HG03460 (cell line): ENCODE measurements around the gene ANKMY2.
"Not testable (repeated sequence)": the region's sequence is repeated elsewhere in the genome, so short reads cannot be mapped to it uniquely, and the experiment has no call there.

Experiments
- ATAC-seq: cut with Tn5 transposase; IDR thresholded peaks from one replicate; pipeline ENCODE4 v1.9.1; 2021; ENCODE audit not compliant: unreplicated experiment

Gene ANKMY2

DNA sequence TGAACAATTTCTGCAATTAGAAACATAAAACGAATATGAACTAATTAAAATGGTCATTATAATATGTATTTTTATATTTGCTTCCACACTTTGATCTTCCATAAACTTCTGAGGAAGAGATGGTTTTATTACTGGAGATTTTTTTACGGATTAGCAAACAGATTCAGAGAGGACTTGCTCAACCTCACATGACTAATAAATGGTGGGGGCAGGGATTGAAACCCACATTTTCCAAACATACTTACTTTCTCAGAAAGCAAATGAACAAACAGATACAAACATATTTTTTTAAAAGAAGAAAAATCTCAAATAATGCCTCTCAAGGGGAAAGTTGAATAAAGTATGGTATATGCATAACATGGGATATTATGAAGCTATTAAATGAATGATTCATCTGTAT lies 18.3 kb downstream of the ANKMY2 start:
- ATAC-seq = no peak

DNA sequence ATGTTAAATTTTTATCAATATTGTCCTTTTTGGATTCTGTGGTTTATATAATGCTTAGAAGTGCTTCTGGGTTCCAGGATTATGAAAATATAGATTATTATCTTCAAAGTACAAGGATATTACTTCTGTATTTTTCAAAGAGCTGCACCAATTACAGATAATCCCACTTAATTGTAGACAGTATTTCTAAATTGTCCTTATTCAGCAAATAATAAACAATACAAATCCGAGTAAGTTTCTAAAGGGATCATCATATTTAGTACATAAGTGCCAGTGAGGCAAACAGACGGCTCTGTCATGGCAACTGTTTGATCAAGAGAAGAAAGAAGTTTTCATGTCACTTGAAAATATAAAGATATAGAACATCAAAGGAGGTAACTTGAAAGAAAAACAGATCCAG lies 19.2 kb downstream of the ANKMY2 start:
- ATAC-seq = no peak

DNA sequence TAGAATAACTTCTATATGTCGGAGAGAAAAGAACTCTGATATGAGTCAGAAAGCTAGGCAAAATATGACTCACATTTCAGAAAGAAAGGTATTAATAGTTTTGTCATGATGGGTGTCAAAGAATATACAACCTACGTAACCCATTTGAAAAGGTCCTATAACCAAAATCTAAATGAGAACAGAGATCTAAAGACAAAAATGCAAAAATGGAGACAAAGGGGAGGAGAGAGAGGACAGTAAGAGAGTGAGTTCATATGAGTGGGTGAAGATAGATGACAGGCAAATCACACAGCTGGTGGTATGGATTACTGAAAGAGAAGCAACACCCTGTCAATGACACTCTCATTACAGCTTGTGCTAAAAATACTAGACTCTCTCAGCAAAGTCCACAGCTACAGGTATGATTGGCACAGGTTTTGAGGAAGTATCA lies 25.6 kb downstream of the ANKMY2 start:
- ATAC-seq = peak; percentile 88

DNA sequence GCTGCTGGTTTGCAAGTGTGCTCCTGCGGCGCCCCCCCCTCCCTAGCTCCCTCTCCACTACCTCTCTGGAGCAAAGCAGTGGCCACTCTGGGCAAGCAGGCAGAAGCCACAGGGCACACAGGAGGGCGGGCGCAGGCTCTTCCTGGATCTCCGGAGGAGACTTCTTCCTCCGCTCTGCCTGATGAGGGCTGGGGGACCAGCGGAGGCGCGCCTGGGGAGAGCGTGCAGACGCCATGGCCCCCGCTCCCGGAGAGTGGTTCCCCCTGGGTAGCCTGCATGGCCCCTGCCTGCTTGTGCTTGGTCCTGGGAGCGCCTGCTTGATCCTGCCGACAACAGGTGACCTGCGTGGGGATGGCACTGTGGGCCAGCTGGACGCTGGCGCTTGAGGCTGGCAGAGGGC lies 29.0 kb downstream of the ANKMY2 start:
- no peak for ATAC-seq

DNA sequence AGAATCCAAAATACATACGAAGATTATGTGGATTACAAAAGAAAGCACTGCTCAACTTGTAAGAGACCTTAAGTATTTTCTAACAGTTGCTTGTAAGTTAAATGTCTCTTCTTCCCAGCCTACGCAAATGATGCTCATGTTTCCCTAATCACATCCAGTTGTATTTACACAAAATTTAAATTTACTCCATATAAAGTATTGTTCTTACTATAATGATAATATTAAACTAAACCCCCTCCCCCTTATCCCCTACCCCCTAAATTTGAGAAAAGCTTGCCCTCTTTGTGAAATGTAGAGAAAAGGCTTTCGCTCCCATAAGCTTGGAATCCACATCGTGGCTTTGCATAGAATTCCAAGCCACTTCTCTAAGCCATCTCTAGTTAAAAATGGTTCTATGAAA lies 29.4 kb downstream of the ANKMY2 start:
- ATAC-seq = no peak

DNA sequence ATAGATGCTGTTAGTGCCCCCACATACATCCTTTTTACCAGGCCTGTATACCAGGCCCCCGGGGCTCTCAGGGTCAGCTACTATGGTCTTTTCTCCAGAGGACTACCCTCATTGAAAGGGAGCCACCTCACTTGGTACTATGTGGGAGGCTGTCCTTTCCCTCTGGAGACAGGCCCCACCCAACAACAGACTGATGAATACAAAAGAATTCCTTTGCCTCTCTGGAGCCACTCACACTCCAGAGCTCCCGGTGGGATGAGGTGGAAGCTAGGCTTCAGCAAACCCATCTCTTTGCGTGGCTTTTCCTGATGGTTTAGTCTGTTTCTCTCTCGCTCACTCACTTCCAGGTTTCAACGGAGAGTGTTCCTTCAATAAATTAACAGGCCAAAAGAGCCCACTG lies 30.3 kb downstream of the ANKMY2 start:
- no peak for ATAC-seq

DNA sequence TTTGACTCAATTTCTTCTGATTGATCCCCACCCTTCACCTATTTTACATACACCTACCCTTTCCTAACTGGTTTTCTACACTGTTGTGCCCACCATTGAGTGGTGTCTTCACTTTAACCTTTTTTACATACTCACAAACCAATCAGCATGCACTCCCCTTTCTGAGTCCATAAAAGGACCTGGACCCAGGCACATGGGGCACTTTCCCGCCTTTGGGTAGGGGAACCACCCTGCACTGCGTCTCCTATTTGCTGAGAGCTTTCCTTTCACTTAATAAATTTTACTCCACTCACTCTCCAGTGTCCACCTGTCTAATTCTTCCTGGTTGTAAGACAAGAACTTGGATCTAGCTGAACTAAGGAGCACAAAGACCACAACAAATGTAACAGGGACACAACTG lies 33.8 kb downstream of the ANKMY2 start:
- no peak for ATAC-seq

- ATAC-seq = peak; percentile 85
These were observed 35.6 kb downstream of the ANKMY2 start for GRCh38 chr7:16609842-16610450.

- no peak for ATAC-seq
These were observed 38.9 kb downstream of the ANKMY2 start for GRCh38 chr7:16606704-16607103.

- no peak for ATAC-seq
These were observed 41.5 kb downstream of the ANKMY2 start for GRCh38 chr7:16604054-16604453.

GRCh38 chr7:16603633-16604032 lies 41.9 kb downstream of the ANKMY2 start:
- no peak for ATAC-seq

DNA sequence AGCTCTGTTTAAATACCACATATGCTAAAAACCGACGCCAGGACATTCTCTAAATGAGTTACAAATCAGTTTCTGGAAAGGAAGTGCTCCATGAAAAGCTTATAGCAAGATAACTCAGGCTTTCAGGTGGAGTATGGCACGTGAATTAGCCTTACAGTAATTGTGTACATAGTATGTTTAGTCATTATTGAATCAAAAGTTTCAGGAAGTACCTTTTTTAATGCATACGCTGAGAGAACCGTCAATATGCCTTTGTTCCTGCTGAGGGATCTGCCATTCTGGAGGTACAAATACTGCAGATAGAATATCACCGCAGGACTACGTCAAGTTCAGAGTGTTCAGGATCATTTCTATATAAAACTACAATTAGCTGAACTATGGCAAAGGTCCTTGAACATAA lies 45.7 kb downstream of the ANKMY2 start:
- ATAC-seq = no peak

DNA sequence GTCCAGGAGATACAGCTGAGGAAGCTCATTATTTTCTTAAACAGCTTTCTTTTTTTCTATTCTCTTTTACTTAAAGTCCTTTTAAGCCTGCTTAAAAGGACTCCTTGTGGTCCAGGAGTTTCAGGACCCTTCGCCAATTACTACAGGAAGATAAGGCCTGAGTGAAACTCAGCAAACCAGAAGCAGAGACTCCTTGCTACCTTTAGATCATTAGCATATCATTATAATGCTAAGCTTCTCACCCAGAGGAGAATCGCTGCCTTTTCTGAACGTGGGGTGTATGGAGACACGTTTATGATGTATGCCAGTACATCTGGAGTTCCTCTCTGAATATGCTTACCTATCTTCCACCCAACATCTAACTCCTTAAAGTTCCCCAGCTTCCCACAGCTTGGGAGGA lies 47.5 kb downstream of the ANKMY2 start:
- no peak for ATAC-seq

GRCh38 chr7:16595596-16595995 lies 50.0 kb downstream of the ANKMY2 start:
- ATAC-seq = not testable (repeated sequence)

GRCh38 chr7:16594676-16595075 lies 50.9 kb downstream of the ANKMY2 start:
- no peak for ATAC-seq

GRCh38 chr7:16594061-16594460 lies 51.5 kb downstream of the ANKMY2 start:
- ATAC-seq = no peak

- ATAC-seq = no peak
These were observed 53.2 kb downstream of the ANKMY2 start for GRCh38 chr7:16592395-16592794.

- ATAC-seq = no peak
These were observed 55.1 kb downstream of the ANKMY2 start for GRCh38 chr7:16590424-16590823.

DNA sequence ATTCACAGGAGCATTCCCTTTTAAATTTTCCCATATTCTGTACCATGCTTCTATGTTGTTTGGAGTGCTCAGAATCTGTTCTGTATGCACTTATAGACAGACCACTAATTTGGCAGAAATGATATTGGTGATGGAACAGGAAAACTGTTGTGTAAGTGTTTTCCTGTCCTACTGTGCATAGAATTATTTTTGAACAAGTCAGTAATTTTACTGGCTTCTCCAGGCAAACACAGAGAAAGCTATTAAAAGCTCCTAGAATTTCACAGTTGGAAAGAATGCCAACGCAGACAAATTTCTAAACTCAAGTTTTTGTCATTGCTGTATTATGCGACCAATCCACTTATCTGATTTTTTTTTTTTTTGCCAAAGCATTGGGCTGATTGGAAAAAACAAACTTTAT lies 55.7 kb downstream of the ANKMY2 start:
- ATAC-seq = no peak

GRCh38 chr7:16587790-16588189 lies 57.8 kb downstream of the ANKMY2 start:
- no peak for ATAC-seq

DNA sequence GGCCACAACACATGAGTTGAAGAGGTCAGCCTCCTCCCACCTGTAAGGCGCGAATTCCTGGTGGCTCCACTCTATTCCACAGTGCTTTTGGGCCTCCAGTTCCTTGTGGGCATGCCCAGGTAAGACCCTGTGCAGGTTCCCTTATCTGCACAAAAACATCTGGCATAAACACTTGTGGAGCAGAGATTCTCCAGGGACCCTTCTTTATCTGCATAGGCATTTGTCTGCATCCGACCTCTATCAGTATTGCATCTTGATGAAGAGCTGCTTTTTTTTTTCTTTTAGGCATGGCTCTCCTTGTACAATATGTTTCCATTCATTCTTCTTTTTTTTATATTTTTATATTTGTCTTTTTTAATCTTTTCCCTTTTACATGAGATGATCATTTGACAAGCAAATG lies 58.4 kb downstream of the ANKMY2 start:
- ATAC-seq = no peak

DNA sequence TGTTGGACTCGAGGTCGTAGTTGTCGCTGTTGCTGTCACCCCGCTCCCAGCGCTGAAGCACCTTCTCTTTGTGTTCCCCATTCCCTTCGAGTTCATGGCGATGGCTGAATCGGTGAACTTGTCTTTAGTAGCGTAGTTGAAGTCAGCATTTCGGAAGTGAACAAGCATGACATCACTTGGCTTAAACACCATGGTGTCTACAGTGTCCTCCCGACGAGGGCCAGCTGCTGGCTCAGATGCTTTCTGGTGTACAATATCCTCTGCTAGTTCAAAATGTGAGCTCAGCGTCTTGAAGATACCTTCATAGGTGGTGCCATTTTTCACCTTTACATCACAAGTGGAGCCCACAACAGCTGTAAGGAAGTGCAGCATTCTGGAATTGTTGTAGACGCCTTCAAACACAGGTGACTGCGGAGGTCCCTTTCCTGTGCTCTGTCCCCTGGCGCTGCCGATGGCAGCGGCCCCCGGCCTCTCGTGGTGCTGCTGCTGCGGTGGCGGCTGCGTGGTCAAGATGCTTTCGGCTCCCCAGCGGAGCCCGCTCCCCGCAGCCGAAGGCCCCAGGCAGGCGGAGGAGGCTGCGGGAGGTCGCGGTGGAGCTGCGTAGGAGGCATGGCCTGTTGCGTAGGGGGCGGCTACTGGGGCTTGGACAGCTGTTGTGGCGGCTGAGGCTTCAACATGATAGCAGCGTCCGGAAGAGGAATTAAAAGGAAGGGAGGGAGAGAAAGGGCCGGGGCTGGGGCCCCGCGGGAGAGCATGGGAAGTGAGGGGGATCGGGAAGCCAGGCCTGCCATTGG lies 59.3 kb downstream of the ANKMY2 start:
- no peak for ATAC-seq

- no peak for ATAC-seq
These were observed 60.0 kb downstream of the ANKMY2 start for GRCh38 chr7:16585540-16585939.
